ENCODE results near the gene ZNF236.
A peak's percentile ranks its signal among the peaks of the same experiment; 100 is the strongest.
"Not testable (repeated sequence)": the region's sequence is repeated elsewhere in the genome, so short reads cannot be mapped to it uniquely, and the experiment has no call there.

ZNF236 gene

GRCh38 chr18:76914314-76914713 lies 92.0 kb downstream of the ZNF236 start:
- no peak for DNase-seq

- DNase-seq, result no peak
Measured at GRCh38 chr18:76914796-76915195, 92.4 kb downstream of the ZNF236 start.

- no peak for DNase-seq
Measured at GRCh38 chr18:76915456-76915855, 93.1 kb downstream of the ZNF236 start.

GRCh38 chr18:76920974-76921373 lies 98.6 kb downstream of the ZNF236 start:
- DNase-seq, result no peak

GRCh38 chr18:76922107-76922506 lies 99.8 kb downstream of the ZNF236 start:
- peak; percentile 74 for DNase-seq

GRCh38 chr18:76923485-76924085 lies 101.2 kb downstream of the ZNF236 start:
- DNase-seq, result no peak

- no peak for DNase-seq
Measured at GRCh38 chr18:76925501-76925900, 103.1 kb downstream of the ZNF236 start.

- no peak for DNase-seq
Measured at GRCh38 chr18:76927223-76927725, 104.9 kb downstream of the ZNF236 start.

GRCh38 chr18:76928179-76928868 lies 106.0 kb downstream of the ZNF236 start:
- no peak for DNase-seq

GRCh38 chr18:76931171-76931570 lies 108.8 kb downstream of the ZNF236 start:
- DNase-seq, result no peak

GRCh38 chr18:76932026-76932819 lies 109.9 kb downstream of the ZNF236 start:
- no peak for DNase-seq

GRCh38 chr18:76935722-76936337 lies 113.5 kb downstream of the ZNF236 start:
- no peak for DNase-seq

GRCh38 chr18:76936877-76937276 lies 114.5 kb downstream of the ZNF236 start:
- no peak for DNase-seq

- no peak for DNase-seq
Measured at GRCh38 chr18:76937597-76937996, 115.2 kb downstream of the ZNF236 start.

- DNase-seq, result no peak
Measured at GRCh38 chr18:76938619-76939018, 116.3 kb downstream of the ZNF236 start.

- DNase-seq, result no peak
Measured at GRCh38 chr18:76941284-76941683, 118.9 kb downstream of the ZNF236 start.

GRCh38 chr18:76943542-76944339 lies 121.4 kb downstream of the ZNF236 start:
- no peak for DNase-seq

- not testable (repeated sequence) for DNase-seq
Measured at GRCh38 chr18:76944346-76944745, 122.0 kb downstream of the ZNF236 start.

GRCh38 chr18:76948345-76948744 lies 126.0 kb downstream of the ZNF236 start:
- DNase-seq, result no peak

- no peak for DNase-seq
Measured at GRCh38 chr18:76951456-76952247, 129.3 kb downstream of the ZNF236 start.

GRCh38 chr18:76952747-76953146 lies 130.4 kb downstream of the ZNF236 start:
- no peak for DNase-seq

GRCh38 chr18:76953156-76953555 lies 130.8 kb downstream of the ZNF236 start:
- DNase-seq, result no peak
